ENCODE results near the gene MRPS18A. TPM values are rescaled to one million over a fixed set of nuclear protein-coding genes. Genes with fewer than 3 reads are reported as not detected.
A peak's percentile ranks its signal among the peaks of the same experiment; 100 is the strongest.

The MRPS18A gene
- total RNA-seq, 4 donors from 2014 or later: 30.3 to 54.7 (median 42.5) TPM

DNA sequence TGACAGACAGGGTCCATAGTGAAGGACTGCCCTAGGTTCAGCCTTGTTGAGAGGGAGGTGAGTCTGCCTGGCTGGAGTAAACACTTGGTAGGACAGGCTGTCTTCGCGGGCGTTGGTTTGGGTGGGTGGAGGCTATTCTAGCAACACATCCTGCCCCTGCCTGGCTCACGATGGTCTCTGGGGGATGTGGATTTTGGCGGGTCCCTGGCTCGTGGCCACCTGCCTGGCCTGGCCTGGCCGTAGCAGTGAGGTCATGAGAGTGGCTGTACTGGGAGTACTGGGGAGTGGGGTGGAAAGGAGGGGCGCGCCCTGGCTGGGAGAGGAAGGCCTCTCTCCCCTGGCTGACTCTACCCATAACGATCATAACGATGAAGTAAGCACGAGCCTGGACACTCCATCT, 30.2 kb upstream of the MRPS18A start:
- DNase-seq (ENCODE audit: low spot score) (no peak), ATAC-seq (ENCODE audit: low FRiP score) (peak; percentile 86)
- TF ChIP-seq CTCF (IDR thresholded peaks at IDR 0.05): no peak

DNA sequence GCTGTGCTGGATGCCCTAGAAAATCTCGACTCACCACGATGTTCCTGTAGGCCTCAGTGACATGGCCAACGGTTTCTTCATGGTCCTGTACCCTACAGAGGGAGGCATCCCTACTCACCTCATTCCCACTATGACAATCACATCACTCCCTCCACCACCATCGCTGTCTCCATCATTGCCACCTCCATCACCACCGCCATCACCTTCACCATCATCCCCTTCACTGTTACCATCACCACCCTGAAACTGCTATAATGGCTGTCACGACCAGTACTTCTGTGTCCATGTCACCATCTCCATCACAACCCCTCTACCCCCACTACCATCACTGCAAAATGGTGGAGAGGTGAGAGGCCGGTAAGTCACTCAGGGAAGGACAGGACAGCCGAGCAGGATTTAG, 29.8 kb upstream of the MRPS18A start:
- TF ChIP-seq CTCF (IDR thresholded peaks at IDR 0.05): no peak
- DNase-seq (ENCODE audit: low spot score) (no peak), ATAC-seq (ENCODE audit: low FRiP score) (no peak)

DNA sequence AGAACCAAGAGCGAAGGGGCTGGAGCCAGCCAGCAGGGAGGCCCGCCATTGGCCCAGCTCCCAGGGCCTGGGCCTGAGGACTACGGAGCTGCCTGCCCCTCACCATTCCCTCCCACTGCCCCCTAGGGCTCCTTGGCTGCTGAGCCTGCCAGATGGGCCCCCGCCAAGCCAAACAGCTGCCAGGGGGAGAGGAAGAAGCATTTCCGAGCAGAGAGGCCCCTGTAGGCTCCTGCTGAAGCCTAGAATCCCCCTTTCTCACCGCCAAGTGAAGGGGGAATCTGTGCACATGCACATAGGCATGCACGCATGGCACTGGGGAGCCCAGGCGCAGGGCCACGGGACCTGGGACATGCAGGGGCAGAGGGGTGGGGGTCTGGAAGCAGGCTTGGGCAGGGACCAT, 28.5 kb upstream of the MRPS18A start:
- DNase-seq (ENCODE audit: low spot score) (no peak), ATAC-seq (ENCODE audit: low FRiP score) (peak; percentile 4)
- no peak for TF ChIP-seq CTCF (IDR thresholded peaks at IDR 0.05)

DNA sequence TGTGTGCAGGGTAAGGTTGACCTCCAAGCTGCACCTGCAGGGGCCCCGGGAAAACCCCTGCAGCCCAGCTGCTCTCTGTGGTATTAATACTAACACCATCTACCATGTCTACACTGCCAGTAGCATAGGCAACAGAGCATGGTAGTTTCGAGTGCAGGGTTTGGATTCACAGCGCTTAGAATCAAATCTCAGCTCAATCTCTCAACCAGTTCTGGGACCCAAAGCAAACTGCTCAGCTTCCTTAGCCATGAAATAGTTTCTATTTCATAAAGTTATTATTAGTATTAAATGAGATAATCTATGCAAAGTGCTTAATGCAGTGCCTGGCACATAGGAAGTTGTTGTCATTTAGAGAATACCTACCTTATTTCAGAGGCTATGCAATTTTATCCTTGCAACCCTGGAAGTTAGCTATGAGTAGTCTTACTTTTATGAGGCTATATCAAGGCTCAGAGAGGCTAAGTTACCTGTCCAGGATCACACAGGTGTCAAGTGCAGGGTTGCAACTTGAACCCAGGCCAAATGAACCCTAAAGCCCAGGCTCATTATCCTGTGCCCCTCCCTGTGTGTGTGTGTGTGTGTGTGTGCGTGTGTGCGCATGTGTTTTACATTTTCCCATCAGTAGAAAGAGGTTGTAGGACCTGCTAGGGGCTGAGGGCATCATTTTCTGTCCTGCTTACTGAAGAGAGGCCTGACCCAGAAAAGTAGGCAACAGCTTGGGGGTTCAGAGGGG, 27.6 kb upstream of the MRPS18A start:
- no peak for TF ChIP-seq CTCF (IDR thresholded peaks at IDR 0.05)
- DNase-seq (ENCODE audit: low spot score): no peak
- ATAC-seq (ENCODE audit: low FRiP score): no peak

DNA sequence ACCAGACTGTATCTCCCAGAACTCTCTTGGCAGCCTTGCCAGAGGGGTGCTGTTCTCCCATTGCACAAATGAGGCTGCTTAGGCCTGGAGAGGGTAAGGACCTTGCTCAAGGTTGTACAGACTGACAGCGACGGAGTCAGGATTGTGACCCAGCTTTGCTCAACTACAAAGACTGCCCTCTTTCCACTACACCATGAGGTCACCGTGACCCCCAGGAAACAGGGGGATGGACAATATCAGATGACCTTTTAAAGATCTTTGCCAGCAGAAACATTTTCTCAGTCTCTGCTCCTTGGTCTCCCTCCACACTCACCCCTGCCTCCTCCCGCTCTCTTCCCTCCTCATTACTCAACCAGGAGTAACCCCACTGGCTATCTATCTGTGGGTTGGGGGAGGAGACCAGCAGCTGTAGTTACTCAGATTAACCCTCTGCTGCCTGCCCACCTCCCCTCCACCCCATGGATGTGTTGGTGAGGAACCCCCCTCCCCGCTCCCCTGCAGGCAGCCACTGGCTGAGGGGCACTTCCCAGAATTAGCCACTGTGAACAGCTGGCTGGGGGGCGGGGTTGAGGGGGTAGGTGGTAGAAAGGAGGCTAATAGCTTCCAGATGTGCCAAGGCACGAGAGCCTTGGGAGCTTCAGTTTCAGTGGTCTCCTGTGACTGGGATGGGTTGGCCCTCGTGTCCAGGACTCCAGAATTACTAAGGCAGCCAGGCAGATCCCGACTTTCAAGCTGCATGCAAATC, 26.9 kb upstream of the MRPS18A start:
- peak; percentile 44 for ATAC-seq (ENCODE audit: low FRiP score)
- TF ChIP-seq CTCF (IDR thresholded peaks at IDR 0.05): no peak

DNA sequence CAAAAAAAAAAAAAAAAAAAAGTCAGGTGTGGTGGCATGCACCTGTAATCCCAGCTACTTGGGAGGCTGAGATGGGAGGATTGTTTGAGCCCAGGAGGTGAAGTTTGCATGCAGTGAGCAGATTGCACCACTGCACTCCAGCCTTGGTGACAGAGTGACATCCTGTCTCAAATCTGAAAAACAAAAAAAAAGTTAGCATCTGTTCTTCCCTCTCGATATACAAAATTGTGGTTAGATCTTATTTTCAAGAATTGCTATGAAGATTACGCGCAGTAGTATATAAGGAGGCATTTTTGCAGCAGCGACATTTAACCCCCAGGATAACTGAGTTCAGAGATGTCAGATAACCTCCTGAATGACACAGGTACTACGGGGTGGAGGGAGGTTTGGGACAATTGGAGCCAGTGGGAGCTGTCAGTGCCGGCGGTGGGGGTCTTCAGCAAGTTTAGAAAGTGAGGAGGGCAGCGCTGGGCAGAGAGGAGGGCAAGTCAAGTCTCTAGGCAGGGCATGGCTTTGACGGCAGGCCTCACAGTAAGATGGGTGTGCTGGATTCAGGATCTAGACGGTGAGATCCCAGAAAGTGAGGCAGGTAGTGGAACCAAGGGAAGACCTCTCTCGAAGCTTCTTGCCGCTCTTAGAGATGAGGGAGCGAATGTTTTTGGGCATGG, 26.2 kb upstream of the MRPS18A start:
- no peak for TF ChIP-seq CTCF (IDR thresholded peaks at IDR 0.05)
- ATAC-seq (ENCODE audit: low FRiP score): no peak
- DNase-seq (ENCODE audit: low spot score): no peak

More for the DNA sequence above, 26.9 kb upstream of the MRPS18A start:
- DNase-seq (ENCODE audit: low spot score): no peak
